AG04449 (cell line): ENCODE measurements around the gene PDE4B.

Experiments
- CTCF ChIA-PET: fragments of 350-600 bp; formaldehyde crosslinking; extraction: SDS; loops from one replicate; lab custom pipeline; 2021; ENCODE audit warnings: antibody characterized with exemption; lab: Yijun Ruan, JAX
- POLR2A ChIA-PET: fragments of 400-600, 350-600 bp; formaldehyde crosslinking; extraction: SDS; loops from one replicate; lab custom pipeline; 2020; ENCODE audit warnings: antibody characterized with exemption, inconsistent platforms; lab: Yijun Ruan, JAX
- DNase-seq: peaks from one replicate; pipeline ENCODE4 v3.0.0-alpha.2; 2010; ENCODE audit warnings: low read depth, low spot score
- H3K4me3 ChIP-seq: 2 replicates; pipeline ENCODE4 v1.5.1; 2011; ENCODE audit warnings: low read depth, mild to moderate bottlenecking, control low read depth, low read length
- CTCF ChIP-seq: IDR thresholded peaks from one replicate; pipeline ENCODE4 v1.5.1; 2011; ENCODE audit warnings: mild to moderate bottlenecking, moderate library complexity, low read length, control low read depth, inconsistent platforms; ENCODE audit not compliant: insufficient read depth; ENCODE audit errors: missing control alignments

PDE4B gene

GRCh38 chr1:66371233-66372005 is 578.7 kb downstream of the PDE4B start:
- H3K4me3 ChIP-seq, result no peak overlapping the region
- CTCF ChIA-PET, result no interaction called here
- no peak for TF ChIP-seq CTCF
- peak; percentile 33 for DNase-seq
- POLR2A ChIA-PET, result no interaction called here

- CTCF ChIA-PET, result no interaction called here
- TF ChIP-seq CTCF, result no peak
- no peak overlapping the region for H3K4me3 ChIP-seq
- no peak for DNase-seq
- POLR2A ChIA-PET, result no interaction called here
These were observed 579.9 kb downstream of the PDE4B start for GRCh38 chr1:66372522-66373101.

- no peak for DNase-seq
- TF ChIP-seq CTCF, result no peak
- ChIA-PET CTCF (no interaction called here), POLR2A (no interaction called here)
- no peak overlapping the region for H3K4me3 ChIP-seq
These were observed 580.5 kb downstream of the PDE4B start for GRCh38 chr1:66373157-66373591.

- POLR2A ChIA-PET, result no interaction called here
- no peak for TF ChIP-seq CTCF
- no peak for DNase-seq
- no peak overlapping the region for H3K4me3 ChIP-seq
- CTCF ChIA-PET, result interaction anchor here (0.6 kb wide), 1 partner anchor 72 kb away, joined by 4 read pairs; no protein-coding TSS in a partner anchor
These were observed 581.5 kb downstream of the PDE4B start for GRCh38 chr1:66374148-66374547.

- ChIA-PET CTCF (interaction anchor here (0.6 to 2.5 kb wide), 3 partner anchors 61 to 129 kb away, joined by 3 to 12 read pairs (median 4); no protein-coding TSS in a partner anchor), POLR2A (no interaction called here)
- no peak for TF ChIP-seq CTCF
- H3K4me3 ChIP-seq, result no peak overlapping the region
- DNase-seq, result peak; percentile 44
These were observed 581.9 kb downstream of the PDE4B start for GRCh38 chr1:66374561-66375111.

GRCh38 chr1:66375125-66375524 is 582.4 kb downstream of the PDE4B start:
- DNase-seq, result no peak
- no peak overlapping the region for H3K4me3 ChIP-seq
- ChIA-PET CTCF (interaction anchor here (1.1 to 2.5 kb wide), 2 partner anchors 60 to 128 kb away, joined by 3 to 12 read pairs; no protein-coding TSS in a partner anchor), POLR2A (no interaction called here)
- no peak for TF ChIP-seq CTCF
